CD14-positive monocyte (primary cell): ENCODE data around the gene DPY19L3. TPM values are rescaled to one million over a fixed set of nuclear protein-coding genes. Genes with fewer than 3 reads are reported as not detected.

Experiments
- DNase-seq, 3 donors: peaks; one replicate each; pipeline ENCODE4 v3.0.0-alpha.2; 2011 to 2022
- H2AFZ ChIP-seq: 2 replicates; pipeline ENCODE4 v1.6.0; 2012; ENCODE audit warnings: mild to moderate bottlenecking, low read depth, low read length, inconsistent platforms; ENCODE audit not compliant: insufficient read depth, poor library complexity, severe bottlenecking
- H3K27ac ChIP-seq, 2 donors: 1 replicate in 1 of 2; 2 replicates in 1 of 2; pipeline ENCODE4 v1.5.1; 2012 to 2013; ENCODE audit warnings: low read length in 2 of 2, control low read depth in 1 of 2, inconsistent platforms in 1 of 2, low read depth in 1 of 2, mild to moderate bottlenecking in 1 of 2
- H3K27me3 ChIP-seq, 2 donors: one replicate each; pipeline versions ENCODE4 v1.6.0 to v1.6.1; 2011 to 2013; ENCODE audit warnings: low read length in 2 of 2; ENCODE audit not compliant: control insufficient read depth in 2 of 2, insufficient read depth in 2 of 2
- H3K36me3 ChIP-seq, 2 donors: replicated peaks in 1 of 2; 1 replicate in 1 of 2; 2 replicates in 1 of 2; pipeline versions ENCODE4 v1.5.1 to v1.6.1; 2012 to 2013; ENCODE audit warnings: low read length in 2 of 2, control low read depth in 1 of 2, inconsistent platforms in 1 of 2, mild to moderate bottlenecking in 1 of 2; ENCODE audit not compliant: insufficient read depth in 2 of 2, control insufficient read depth in 1 of 2
- H3K4me1 ChIP-seq, 2 donors: 1 replicate in 1 of 2; 2 replicates in 1 of 2; pipeline versions ENCODE4 v1.5.1 to v1.6.1; 2012 to 2013; ENCODE audit warnings: low read length in 2 of 2, control low read depth in 1 of 2, inconsistent platforms in 1 of 2, mild to moderate bottlenecking in 1 of 2, moderate library complexity in 1 of 2; ENCODE audit not compliant: insufficient read depth in 2 of 2, control insufficient read depth in 1 of 2
- H3K4me2 ChIP-seq: replicated peaks from 2 replicates; pipeline ENCODE3; 2012; ENCODE audit warnings: low read length, moderate library complexity, mild to moderate bottlenecking; ENCODE audit not compliant: poor library complexity, severe bottlenecking; ENCODE audit errors: extremely low read depth
- H3K4me3 ChIP-seq, 3 experiments: fragments of 200-600 bp in 1 of 3; sonication (generic) in 1 of 3; replicated peaks in 1 of 3; 1 replicate in 2 of 3; 2 replicates in 1 of 3; pipeline ENCODE4 v1.5.1; 2011 to 2013; ENCODE audit warnings: low read length in 3 of 3, mild to moderate bottlenecking in 3 of 3, control low read depth in 2 of 3, low read depth in 2 of 3, inconsistent platforms in 1 of 3, moderate library complexity in 1 of 3
- H3K79me2 ChIP-seq: 2 replicates; pipeline ENCODE4 v1.6.0; 2012; ENCODE audit warnings: mild to moderate bottlenecking, control low read depth, inconsistent platforms, low read length, moderate library complexity; ENCODE audit not compliant: insufficient read depth
- H3K9ac ChIP-seq: 2 replicates; pipeline ENCODE4 v1.6.0; 2017; ENCODE audit warnings: low read length, mild to moderate bottlenecking; ENCODE audit not compliant: insufficient read depth, poor library complexity, severe bottlenecking
- H3K9me3 ChIP-seq, 2 donors: replicated peaks in 1 of 2; 1 replicate in 1 of 2; 2 replicates in 1 of 2; pipeline versions ENCODE4 v1.5.1 to v1.6.1; 2012 to 2013; ENCODE audit warnings: low read length in 2 of 2, control low read depth in 1 of 2; ENCODE audit not compliant: control insufficient read depth in 1 of 2, insufficient read depth in 1 of 2
- H4K20me1 ChIP-seq: 2 replicates; pipeline ENCODE4 v1.6.0; 2012; ENCODE audit warnings: mild to moderate bottlenecking, low read length, control low read depth, moderate library complexity; ENCODE audit not compliant: insufficient read depth
- H3K27ac Mint-ChIP-seq, 7 donors: one replicate each; pipeline ENCODE4 v1.8.0; 2020; ENCODE audit warnings: mild to moderate bottlenecking in 7 of 7, mixed read lengths in 7 of 7, moderate library complexity in 6 of 7, inconsistent platforms in 2 of 7
- H3K27me3 Mint-ChIP-seq, 3 donors: one replicate each; pipeline ENCODE4 v1.8.0; 2021 to 2022; ENCODE audit warnings: low read depth in 3 of 3, mild to moderate bottlenecking in 3 of 3, mixed read lengths in 3 of 3, moderate library complexity in 3 of 3, inconsistent platforms in 1 of 3
- H3K36me3 Mint-ChIP-seq, 2 donors: one replicate each; pipeline ENCODE4 v1.8.0; 2020; ENCODE audit warnings: mixed read lengths in 2 of 2, inconsistent platforms in 1 of 2, mild to moderate bottlenecking in 1 of 2
- H3K4me1 Mint-ChIP-seq: one replicate; pipeline ENCODE4 v1.8.0; 2020; ENCODE audit warnings: mild to moderate bottlenecking, mixed read lengths
- H3K4me3 Mint-ChIP-seq, 2 donors: one replicate each; pipeline ENCODE4 v1.8.0; 2020; ENCODE audit warnings: mild to moderate bottlenecking in 2 of 2, mixed read lengths in 2 of 2, moderate library complexity in 1 of 2
- H3K9me3 Mint-ChIP-seq, 7 donors: one replicate each; pipeline ENCODE4 v1.8.0; 2020 to 2022; ENCODE audit warnings: mixed read lengths in 7 of 7, mild to moderate bottlenecking in 6 of 7, moderate library complexity in 6 of 7, inconsistent platforms in 2 of 7
- WGBS: methylation state at CpG from one replicate; pipeline ENCODE4 v1.1.5; 2013; ENCODE audit warnings: missing lambda C conversion rate; ENCODE audit not compliant: insufficient coverage; 5-methylcytosine and 5-hydroxymethylcytosine counted together
- intact Hi-C, 2 donors: fragments of 100-400 bp; cut with micrococcal nuclease; formaldehyde crosslinking; loops; one replicate each; pipeline versions ENCODE4 v1.15.0 to v1.15.1; 2023
- polyA plus RNA-seq, 3 donors: library from polyadenylated mRNA; depleted of rRNA in 1 of 3; unstranded in 2 of 3; stranded (reverse) in 1 of 3; fragments of 300-500 nt in 2 of 3; fragments of >200 nt in 1 of 3; fragmentation: Illumina TruSeq in 2 of 3; gene quantifications; 1 replicate in 2 of 3; 2 replicates in 1 of 3; pipeline ENCODE4 v1.2.3, GENCODE V29; 2012 to 2021
- TF ChIP-seq, protein P1 (sequence below): fragments of 200-600 bp; IDR thresholded peaks from one replicate; pipeline ENCODE4 v1.8.0; 2022; ENCODE audit warnings: antibody characterized with exemption, mild to moderate bottlenecking

Gene DPY19L3
- polyA plus RNA-seq, 3 donors: 6.5 to 13.8 (median 7.7) TPM

DNA sequence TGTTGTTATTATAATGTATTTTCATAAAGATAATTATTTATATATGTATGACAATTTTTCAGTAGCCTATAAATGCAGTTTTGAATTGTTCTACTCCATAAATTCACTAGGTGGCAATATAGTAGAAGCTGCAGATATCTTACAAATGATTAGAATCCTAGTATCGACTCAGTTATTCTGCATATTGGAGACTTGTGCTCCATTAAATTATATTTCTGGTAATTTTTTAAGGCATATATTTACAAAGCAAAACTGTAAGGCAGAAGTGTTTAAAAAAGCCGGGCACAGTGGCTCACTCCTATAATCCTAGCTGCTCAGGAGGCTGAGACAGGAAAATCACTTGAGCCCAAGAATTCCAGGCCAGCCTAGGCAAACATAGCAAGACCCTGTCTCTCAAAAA is 58.7 kb downstream of the DPY19L3 start:
- no CpG with 5 or more reads among the region's 2 CpGs for WGBS
- Mint-ChIP-seq H3K27ac (no peak overlapping the region), H3K9me3 (no peaks in the 10 kb centered on the region), H3K4me1 (no peaks in the 10 kb centered on the region), H3K27me3 (peaks cover 0 to 1% (median 0%) of the 10 kb centered on the region in 3 donors), H3K4me3 (no peak overlapping the region), H3K36me3 (peaks cover 27% of the 10 kb centered on the region in 2 donors)
- Histone ChIP-seq H4K20me1 (no peaks in the 10 kb centered on the region), H3K4me2 (no peak overlapping the region), H2AFZ (no peak overlapping the region), H3K36me3 (peaks cover 4 to 29% of the 10 kb centered on the region in 2 donors), H3K9me3 (no peaks in the 10 kb centered on the region), H3K27ac (no peak overlapping the region), H3K27me3 (no peaks in the 10 kb centered on the region), H3K4me1 (no peaks in the 10 kb centered on the region), H3K9ac (no peak overlapping the region), H3K4me3 (no peak overlapping the region), H3K79me2 (no peaks in the 10 kb centered on the region)
- DNase-seq: no peak
- intact Hi-C loops: no loop called here
- TF ChIP-seq, protein P1, sequence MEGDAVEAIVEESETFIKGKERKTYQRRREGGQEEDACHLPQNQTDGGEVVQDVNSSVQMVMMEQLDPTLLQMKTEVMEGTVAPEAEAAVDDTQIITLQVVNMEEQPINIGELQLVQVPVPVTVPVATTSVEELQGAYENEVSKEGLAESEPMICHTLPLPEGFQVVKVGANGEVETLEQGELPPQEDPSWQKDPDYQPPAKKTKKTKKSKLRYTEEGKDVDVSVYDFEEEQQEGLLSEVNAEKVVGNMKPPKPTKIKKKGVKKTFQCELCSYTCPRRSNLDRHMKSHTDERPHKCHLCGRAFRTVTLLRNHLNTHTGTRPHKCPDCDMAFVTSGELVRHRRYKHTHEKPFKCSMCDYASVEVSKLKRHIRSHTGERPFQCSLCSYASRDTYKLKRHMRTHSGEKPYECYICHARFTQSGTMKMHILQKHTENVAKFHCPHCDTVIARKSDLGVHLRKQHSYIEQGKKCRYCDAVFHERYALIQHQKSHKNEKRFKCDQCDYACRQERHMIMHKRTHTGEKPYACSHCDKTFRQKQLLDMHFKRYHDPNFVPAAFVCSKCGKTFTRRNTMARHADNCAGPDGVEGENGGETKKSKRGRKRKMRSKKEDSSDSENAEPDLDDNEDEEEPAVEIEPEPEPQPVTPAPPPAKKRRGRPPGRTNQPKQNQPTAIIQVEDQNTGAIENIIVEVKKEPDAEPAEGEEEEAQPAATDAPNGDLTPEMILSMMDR: peak; percentile 11

DNA sequence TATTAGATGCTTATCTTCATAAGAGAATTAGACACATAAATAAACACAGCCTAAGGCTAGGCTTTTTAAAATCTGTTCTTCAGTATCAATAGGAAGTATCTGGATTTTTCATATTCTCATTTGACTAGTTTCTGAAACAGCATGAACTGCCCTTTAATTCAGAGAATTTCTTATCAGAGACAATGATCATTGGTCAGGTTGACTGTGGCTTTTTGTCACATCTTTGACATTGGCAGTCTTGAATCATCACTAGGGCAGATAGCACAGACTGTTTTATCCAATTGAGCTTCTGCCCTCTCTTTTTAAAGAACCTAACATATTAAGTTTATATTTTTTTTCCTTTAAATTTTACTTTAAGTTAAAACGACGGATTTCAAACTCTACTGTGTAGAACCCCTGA is 59.6 kb downstream of the DPY19L3 start:
- Histone ChIP-seq H3K27ac (no peak overlapping the region), H3K36me3 (peaks cover 4 to 24% of the 10 kb centered on the region in 2 donors), H3K27me3 (no peaks in the 10 kb centered on the region), H3K4me1 (no peaks in the 10 kb centered on the region), H2AFZ (no peak overlapping the region), H3K4me3 (no peak overlapping the region), H3K79me2 (no peaks in the 10 kb centered on the region), H3K4me2 (no peak overlapping the region), H4K20me1 (no peaks in the 10 kb centered on the region), H3K9me3 (no peaks in the 10 kb centered on the region), H3K9ac (no peak overlapping the region)
- Mint-ChIP-seq H3K4me1 (no peaks in the 10 kb centered on the region), H3K27me3 (peaks cover 0 to 1% (median 0%) of the 10 kb centered on the region in 3 donors), H3K9me3 (no peaks in the 10 kb centered on the region), H3K27ac (no peak overlapping the region), H3K36me3 (peaks cover 28 to 29% of the 10 kb centered on the region in 2 donors), H3K4me3 (no peak overlapping the region)
- DNase-seq: no peak
- intact Hi-C loops: no loop called here
- TF ChIP-seq, protein P1: no peak
- no CpG with 5 or more reads among the region's 2 CpGs for WGBS
